OCI-LY1 (cell line): ENCODE measurements around the gene SLC1A4.

Experiments used
- H2AFZ ChIP-seq: fragments of 200-600 bp; sonication (generic), shearing (Covaris generic); 2 replicates; pipeline ENCODE4 v1.6.0; 2014; ENCODE audit warnings: antibody characterized with exemption, mild to moderate bottlenecking, low read length
- H3F3A ChIP-seq: fragments of 200-600 bp; sonication (generic), shearing (Covaris generic); 2 replicates; pipeline ENCODE4 v1.6.0; 2014; ENCODE audit warnings: mild to moderate bottlenecking, antibody characterized with exemption, low read length, moderate library complexity; ENCODE audit not compliant: insufficient read depth
- H3K27ac ChIP-seq: fragments of 200-600 bp; sonication (generic); 2 replicates; pipeline ENCODE4 v1.5.1; 2014; ENCODE audit warnings: low read length, mixed run types, mild to moderate bottlenecking, low read depth; ENCODE audit not compliant: poor library complexity, severe bottlenecking
- H3K27me3 ChIP-seq: fragments of 200-600 bp; sonication (generic); 2 replicates; pipeline ENCODE4 v1.6.0; 2014; ENCODE audit warnings: antibody characterized with exemption, mild to moderate bottlenecking, low read length, moderate library complexity; ENCODE audit not compliant: insufficient read depth
- H3K36me3 ChIP-seq: fragments of 200-600 bp; sonication (generic); 2 replicates; pipeline ENCODE4 v1.6.1; 2014; ENCODE audit warnings: mild to moderate bottlenecking, antibody characterized with exemption, low read length, moderate library complexity, mixed read lengths; ENCODE audit not compliant: insufficient read depth
- H3K4me1 ChIP-seq: fragments of 200-600 bp; sonication (generic); 2 replicates; pipeline ENCODE4 v1.5.1; 2014; ENCODE audit warnings: mild to moderate bottlenecking, low read length, moderate library complexity; ENCODE audit not compliant: insufficient read depth, severe bottlenecking
- H3K4me2 ChIP-seq: fragments of 200-600 bp; sonication (generic), shearing (Covaris generic); 2 replicates; pipeline ENCODE4 v1.6.1; 2014; ENCODE audit warnings: low read length
- H3K4me3 ChIP-seq: fragments of 200-600 bp; sonication (generic); 2 replicates; pipeline ENCODE4 v1.5.1; 2014; ENCODE audit warnings: low read length, low read depth, mild to moderate bottlenecking, mixed read lengths; ENCODE audit not compliant: poor library complexity, severe bottlenecking
- H3K79me2 ChIP-seq: fragments of 200-600 bp; shearing (Covaris generic); 2 replicates; pipeline ENCODE4 v1.6.1; 2016; ENCODE audit warnings: mixed run types, low read length, mixed read lengths; ENCODE audit not compliant: insufficient read depth
- H3K9ac ChIP-seq: fragments of 200-600 bp; sonication (generic), shearing (Covaris generic); 2 replicates; pipeline ENCODE4 v1.6.1; 2014; ENCODE audit warnings: mild to moderate bottlenecking, low read length, mixed read lengths
- H3K9me2 ChIP-seq: fragments of 200-600 bp; sonication (generic), shearing (Covaris generic); 2 replicates; pipeline ENCODE4 v1.6.1; 2014; ENCODE audit warnings: low read depth, mild to moderate bottlenecking, low read length, mixed read lengths
- H3K9me3 ChIP-seq: fragments of 200-600 bp; shearing (Covaris generic); 2 replicates; pipeline ENCODE4 v1.6.1; 2014; ENCODE audit warnings: low read length, mixed read lengths
- H4K20me1 ChIP-seq: fragments of 200-600 bp; sonication (generic), shearing (Covaris generic); 2 replicates; pipeline ENCODE4 v1.6.0; 2016; ENCODE audit warnings: mild to moderate bottlenecking, low read length; ENCODE audit not compliant: insufficient read depth
- CTCF ChIP-seq: fragments of 200-600 bp; sonication (generic), shearing (Covaris generic); IDR thresholded peaks from 2 replicates; pipeline ENCODE4 v1.5.1; 2017; ENCODE audit warnings: mild to moderate bottlenecking, antibody characterized with exemption, low read length, moderate library complexity, mixed read lengths
- EZH2 ChIP-seq: fragments of 200-600 bp; sonication (generic), shearing (Covaris generic); IDR thresholded peaks from 2 replicates; pipeline ENCODE4 v1.8.0; 2017; ENCODE audit warnings: borderline replicate concordance, mixed run types, mild to moderate bottlenecking, antibody characterized with exemption, low read length, moderate library complexity, mixed read lengths

Gene SLC1A4

GRCh38 chr2:64989126-64989981, at the start of gene SLC1A4:
Gene SLC1A4 (plus strand): TSS chr2:64989399. CDS start chr2:64989644, 245 bp downstream.
- Histone ChIP-seq H3K4me2 (peak within 1 kb of the TSS; percentile 87), H3F3A (0 out of 2 replicates have a peak, but pooled peaks cover 7% of the 10 kb centered on the region), H3K27me3 (no peaks in the 10 kb centered on the region), H2AFZ (no peak within 1 kb of the TSS), H3K9me3 (no peaks in the 10 kb centered on the region), H4K20me1 (no peaks in the 10 kb centered on the region), H3K9ac (peak within 1 kb of the TSS; percentile 95), H3K79me2 (peaks cover 46% of the 10 kb centered on the region), H3K4me3 (peak within 1 kb of the TSS; percentile 98), H3K36me3 (peaks cover 25% of the 10 kb centered on the region), H3K27ac (peak within 1 kb of the TSS; percentile 66), H3K9me2 (no peaks in the 10 kb centered on the region), H3K4me1 (peaks cover 59% of the 10 kb centered on the region)
- TF ChIP-seq CTCF (no peak), EZH2 (no peak)

GRCh38 chr2:64941143-64941542, 48.1 kb upstream of the SLC1A4 start:
- Histone ChIP-seq H3K27ac (peak overlapping the region; percentile 93), H3K4me2 (no peak overlapping the region), H3K9ac (no peak overlapping the region), H3K36me3 (no peaks in the 10 kb centered on the region; the same call in 1 of the 2 replicates), H3K4me1 (peaks cover 62% of the 10 kb centered on the region), H2AFZ (no peak overlapping the region), H3K79me2 (no peaks in the 10 kb centered on the region), H3K27me3 (no peaks in the 10 kb centered on the region), H3K9me2 (no peaks in the 10 kb centered on the region), H4K20me1 (no peaks in the 10 kb centered on the region), H3F3A (no peaks in the 10 kb centered on the region), H3K4me3 (no peak overlapping the region), H3K9me3 (peaks cover 2% of the 10 kb centered on the region; the same call in 1 of the 2 replicates)
- TF ChIP-seq EZH2 (no peak), CTCF (no peak)

GRCh38 chr2:64941801-64942200, 47.4 kb upstream of the SLC1A4 start:
- no peaks in the 10 kb centered on the region for H3K9me2 ChIP-seq
- H4K20me1 ChIP-seq: no peaks in the 10 kb centered on the region
- no peaks in the 10 kb centered on the region for H3K27me3 ChIP-seq
- H3K79me2 ChIP-seq: no peaks in the 10 kb centered on the region
- peak overlapping the region; percentile 17 for H3K27ac ChIP-seq
- no peaks in the 10 kb centered on the region for H3K36me3 ChIP-seq
- H3K9ac ChIP-seq: no peak overlapping the region
- H3K4me3 ChIP-seq: no peak overlapping the region
- TF ChIP-seq EZH2 (no peak), CTCF (no peak)
- H3K9me3 ChIP-seq: no peaks in the 10 kb centered on the region
- H3K4me2 ChIP-seq: no peak overlapping the region
- no peaks in the 10 kb centered on the region for H3F3A ChIP-seq
- peaks cover 67% of the 10 kb centered on the region for H3K4me1 ChIP-seq
- H2AFZ ChIP-seq: no peak overlapping the region
